Activated CD4-positive, alpha-beta memory T cell treated with anti-CD3 and anti-CD28 coated beads for 36 hours (primary cell): ENCODE results near the gene G2E3. TPM values are rescaled to one million over a fixed set of nuclear protein-coding genes. Genes with fewer than 3 reads are reported as not detected.
"Not testable (repeated sequence)": the region's sequence is repeated elsewhere in the genome, so short reads cannot be mapped to it uniquely, and the experiment has no call there.

ENCODE experiments used
- CTCF ChIA-PET: fragments of 350-600 bp; sonication (Branson Sonifier 250); formaldehyde crosslinking; loops from one replicate; lab custom pipeline; 2021; ENCODE audit warnings: antibody characterized with exemption, inconsistent platforms; lab: Charles Lee
- POLR2A ChIA-PET: fragments of 350-600 bp; sonication (Branson Sonifier 250); formaldehyde crosslinking; loops from one replicate; lab custom pipeline; 2021; ENCODE audit warnings: antibody characterized with exemption; lab: Charles Lee
- DNase-seq: peaks from one replicate; pipeline ENCODE4 v3.0.0-alpha.2; 2020
- H3K27ac Mint-ChIP-seq: one replicate; pipeline ENCODE4 v1.8.0; 2021; ENCODE audit warnings: mixed read lengths
- H3K27me3 Mint-ChIP-seq: one replicate; pipeline ENCODE4 v1.8.0; 2021; ENCODE audit warnings: mixed read lengths
- H3K36me3 Mint-ChIP-seq: one replicate; pipeline ENCODE4 v1.8.0; 2021; ENCODE audit warnings: mixed read lengths
- H3K4me1 Mint-ChIP-seq: one replicate; pipeline ENCODE4 v1.8.0; 2021; ENCODE audit warnings: low read depth, mixed read lengths
- H3K4me3 Mint-ChIP-seq: one replicate; pipeline ENCODE4 v1.8.0; 2021; ENCODE audit warnings: mild to moderate bottlenecking, mixed read lengths
- H3K9me3 Mint-ChIP-seq: one replicate; pipeline ENCODE4 v1.8.0; 2021; ENCODE audit warnings: mixed read lengths
- intact Hi-C: fragments of 100-400 bp; cut with micrococcal nuclease; formaldehyde crosslinking; loops from one replicate; pipeline ENCODE4 v1.15.1; 2023
- total RNA-seq, 2 experiments: library from RNA; stranded (reverse); gene quantifications; one replicate each; pipeline ENCODE4 v1.2.3, GENCODE V29; 2021

The G2E3 gene
- total RNA-seq, 2 experiments from 2014 or later = 25.3 to 31.2 TPM

DNA sequence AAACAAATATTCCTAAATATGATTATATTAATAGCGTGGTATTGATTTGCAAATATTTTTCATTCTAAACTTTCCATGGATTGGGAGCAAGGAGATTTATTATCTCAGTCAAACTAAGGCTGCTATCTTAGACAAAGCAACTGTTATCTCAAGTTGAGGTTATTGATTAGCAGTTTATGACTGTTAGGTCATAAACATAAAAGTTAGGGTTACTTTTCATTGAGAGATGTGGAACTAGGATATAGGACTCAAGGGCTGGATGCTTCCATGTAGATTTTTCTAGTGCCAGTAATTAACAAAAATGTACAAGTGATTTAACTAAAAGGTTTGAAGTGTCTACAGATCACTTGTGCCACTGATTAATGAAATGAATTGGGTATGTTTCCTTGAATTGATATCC, 82.2 kb downstream of the G2E3 start:
- H3K27ac Mint-ChIP-seq = no peak overlapping the region
- intact Hi-C loops = no loop called here
- H3K27me3 Mint-ChIP-seq = no peaks in the 10 kb centered on the region
- H3K4me1 Mint-ChIP-seq = no peaks in the 10 kb centered on the region
- peaks cover 7% of the 10 kb centered on the region for H3K9me3 Mint-ChIP-seq
- POLR2A ChIA-PET = no interaction called here
- H3K4me3 Mint-ChIP-seq = no peak overlapping the region
- DNase-seq = no peak
- CTCF ChIA-PET = no interaction called here
- H3K36me3 Mint-ChIP-seq = peaks cover 45% of the 10 kb centered on the region

DNA sequence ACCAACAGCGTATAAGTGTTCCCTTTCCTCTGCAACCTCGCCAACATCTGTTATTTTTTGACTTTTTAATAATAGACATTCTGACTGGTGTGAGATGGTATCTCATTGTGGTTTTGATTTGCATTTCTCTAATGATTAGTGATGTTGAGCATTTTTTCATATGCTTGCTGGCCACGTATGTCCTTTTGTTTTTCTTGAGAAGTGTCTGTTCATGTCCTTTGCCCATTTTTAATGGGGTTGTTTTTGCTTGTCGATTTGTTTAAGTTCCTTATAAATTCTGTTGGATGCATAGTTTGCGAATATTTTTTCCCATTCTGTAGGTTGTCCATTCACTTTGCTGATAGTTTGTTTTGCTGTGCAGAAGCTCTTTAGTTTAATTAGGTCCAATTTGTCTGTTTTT, 85.5 kb downstream of the G2E3 start:
- H3K36me3 Mint-ChIP-seq = peaks cover 41% of the 10 kb centered on the region
- POLR2A ChIA-PET, H3K4me1 Mint-ChIP-seq, H3K4me3 Mint-ChIP-seq, H3K27me3 Mint-ChIP-seq, H3K9me3 Mint-ChIP-seq, H3K27ac Mint-ChIP-seq, intact Hi-C loops, DNase-seq: not testable (repeated sequence)
- CTCF ChIA-PET = interaction anchor here (1.7 kb wide), 1 partner anchor 12 kb away, joined by 4 read pairs; no protein-coding TSS in a partner anchor

DNA sequence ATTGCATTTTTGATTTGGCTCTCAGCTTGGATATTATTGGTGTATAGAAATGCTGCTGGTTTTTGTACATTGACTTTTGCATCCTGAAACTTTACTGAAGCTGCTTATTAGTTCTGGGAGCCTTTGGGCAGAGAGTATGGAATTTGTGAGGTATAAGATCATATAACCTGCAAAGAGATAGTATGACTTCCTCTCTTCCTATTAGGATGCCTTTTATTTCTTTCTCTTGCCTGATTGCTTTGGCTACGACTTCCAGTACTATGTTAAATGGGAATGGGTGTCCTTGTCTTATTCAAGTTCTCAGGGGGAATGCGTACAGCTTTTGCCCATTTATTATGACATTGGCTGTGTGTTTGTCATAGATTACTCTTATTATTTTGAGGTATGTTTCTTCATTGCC, 86.6 kb downstream of the G2E3 start:
- H3K9me3 Mint-ChIP-seq = peaks cover 7% of the 10 kb centered on the region
- no peak overlapping the region for H3K27ac Mint-ChIP-seq
- intact Hi-C loops = no loop called here
- no peak for DNase-seq
- no peaks in the 10 kb centered on the region for H3K4me1 Mint-ChIP-seq
- CTCF ChIA-PET = interaction anchor here (1.2 to 1.7 kb wide), 2 partner anchors 10 to 11 kb away, joined by 3 to 4 read pairs; no protein-coding TSS in a partner anchor
- POLR2A ChIA-PET = no interaction called here
- H3K36me3 Mint-ChIP-seq = peaks cover 40% of the 10 kb centered on the region
- H3K4me3 Mint-ChIP-seq = no peak overlapping the region
- no peaks in the 10 kb centered on the region for H3K27me3 Mint-ChIP-seq

DNA sequence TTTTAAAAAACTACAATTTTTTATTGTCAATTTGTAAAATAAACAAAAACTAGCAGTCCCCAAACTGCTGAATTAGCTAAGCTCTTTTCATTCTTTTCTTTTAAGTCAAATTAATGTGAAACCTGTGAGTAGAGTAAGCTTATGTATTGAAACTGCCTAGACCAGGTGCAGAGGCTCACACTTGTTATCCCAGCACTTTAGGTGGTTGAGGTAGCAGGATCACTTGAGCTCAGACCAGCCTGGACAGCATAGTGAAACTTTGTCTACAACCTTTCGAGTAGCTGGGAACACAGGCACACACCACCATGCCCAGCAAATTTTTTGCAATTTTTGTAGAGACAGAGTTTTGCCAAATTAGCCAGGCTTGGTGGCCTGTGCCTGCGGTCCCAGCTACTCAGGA, 89.5 kb downstream of the G2E3 start:
- POLR2A ChIA-PET = no interaction called here
- Mint-ChIP-seq H3K27me3 (no peaks in the 10 kb centered on the region), H3K4me3 (no peak overlapping the region), H3K4me1 (no peaks in the 10 kb centered on the region), H3K9me3 (peaks cover 7% of the 10 kb centered on the region), H3K27ac (no peak overlapping the region), H3K36me3 (peaks cover 49% of the 10 kb centered on the region)
- no peak for DNase-seq
- intact Hi-C loops = no loop called here
- CTCF ChIA-PET = no interaction called here

DNA sequence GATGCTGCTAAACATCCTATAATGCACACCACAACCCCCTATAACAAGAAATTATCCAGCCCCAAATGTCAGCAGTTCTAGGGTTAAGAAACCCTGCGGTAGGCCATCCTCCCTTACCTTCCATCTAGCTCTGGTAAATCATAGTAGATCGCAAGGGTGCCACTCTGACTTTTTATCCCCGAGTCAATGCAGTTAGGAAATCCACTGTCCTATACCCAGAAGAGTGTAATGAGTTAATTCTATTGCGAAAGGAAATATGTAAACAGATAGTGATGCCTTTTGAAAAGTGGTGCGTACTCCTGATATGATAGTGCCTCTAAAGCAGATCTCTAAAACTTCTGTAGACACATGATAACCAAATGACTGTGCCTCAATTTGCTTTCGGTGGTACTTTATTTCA, 93.0 kb downstream of the G2E3 start:
- Mint-ChIP-seq H3K4me3 (no peak overlapping the region), H3K4me1 (no peaks in the 10 kb centered on the region), H3K36me3 (peaks cover 25% of the 10 kb centered on the region), H3K27ac (no peak overlapping the region), H3K9me3 (no peaks in the 10 kb centered on the region), H3K27me3 (no peaks in the 10 kb centered on the region)
- ChIA-PET POLR2A (no interaction called here), CTCF (no interaction called here)
- no peak for DNase-seq
- intact Hi-C loops = loop anchor here (10.0 kb wide), 1 partner anchor 223 kb away; the partner anchor contains the start of gene COCH

DNA sequence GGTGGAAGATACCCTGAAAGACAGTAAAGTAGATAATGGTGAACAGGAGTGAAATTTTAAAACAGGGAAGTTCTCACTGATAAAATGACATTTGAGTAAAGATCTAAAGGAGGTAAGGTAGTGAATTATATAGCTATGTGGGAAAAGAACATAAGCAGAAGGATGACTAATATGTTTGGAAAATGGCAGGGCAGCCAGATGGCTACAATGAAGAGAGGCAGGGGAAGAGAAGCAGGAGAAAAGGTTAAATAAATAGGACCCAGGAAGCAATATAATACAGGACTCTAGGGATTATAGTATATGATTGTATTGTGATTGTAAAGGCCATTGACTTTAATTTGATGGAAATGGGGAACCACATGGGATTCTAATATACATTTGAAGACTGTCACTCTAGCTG, 96.2 kb downstream of the G2E3 start:
- no peak for DNase-seq
- intact Hi-C loops = loop anchor here (5.0 to 10.0 kb wide), 2 partner anchors 220 to 702 kb away; partner anchors contain the start of gene COCH
- H3K4me3 Mint-ChIP-seq = no peak overlapping the region
- no peaks in the 10 kb centered on the region for H3K4me1 Mint-ChIP-seq
- peaks cover 22% of the 10 kb centered on the region for H3K36me3 Mint-ChIP-seq
- ChIA-PET CTCF (interaction anchor here (0.7 kb wide), 1 partner anchor 10 kb away, joined by 3 read pairs; no protein-coding TSS in a partner anchor), POLR2A (no interaction called here)
- H3K27me3 Mint-ChIP-seq = no peaks in the 10 kb centered on the region
- H3K9me3 Mint-ChIP-seq = no peaks in the 10 kb centered on the region
- no peak overlapping the region for H3K27ac Mint-ChIP-seq

DNA sequence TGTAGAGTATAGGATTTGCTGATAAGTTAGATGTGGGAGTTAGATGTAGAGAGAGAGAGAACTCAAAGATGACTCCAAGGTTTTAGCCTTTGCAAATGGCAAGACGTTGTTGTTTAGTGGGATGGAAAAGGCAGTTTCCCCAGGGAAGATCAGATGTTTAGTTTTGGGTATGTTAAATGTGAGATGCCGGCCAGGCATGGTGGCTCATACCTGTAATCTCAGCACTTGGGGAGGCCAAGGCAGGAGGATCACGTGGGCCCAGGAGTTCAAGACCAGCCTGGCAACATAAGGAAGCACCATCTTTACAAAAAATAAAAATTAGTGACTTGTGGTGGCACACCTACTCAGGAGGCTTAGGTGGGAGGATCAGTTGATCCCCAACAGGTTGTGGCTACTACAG, 96.7 kb downstream of the G2E3 start:
- no peaks in the 10 kb centered on the region for H3K4me1 Mint-ChIP-seq
- peaks cover 23% of the 10 kb centered on the region for H3K36me3 Mint-ChIP-seq
- no peaks in the 10 kb centered on the region for H3K9me3 Mint-ChIP-seq
- H3K4me3 Mint-ChIP-seq = no peak overlapping the region
- ChIA-PET POLR2A (no interaction called here), CTCF (interaction anchor here (0.7 kb wide), 1 partner anchor 10 kb away, joined by 3 read pairs; no protein-coding TSS in a partner anchor)
- no peaks in the 10 kb centered on the region for H3K27me3 Mint-ChIP-seq
- H3K27ac Mint-ChIP-seq = no peak overlapping the region
- intact Hi-C loops = loop anchor here (2.0 to 10.0 kb wide), 3 partner anchors 219 to 702 kb away; partner anchors contain the start of gene COCH
- DNase-seq = no peak

DNA sequence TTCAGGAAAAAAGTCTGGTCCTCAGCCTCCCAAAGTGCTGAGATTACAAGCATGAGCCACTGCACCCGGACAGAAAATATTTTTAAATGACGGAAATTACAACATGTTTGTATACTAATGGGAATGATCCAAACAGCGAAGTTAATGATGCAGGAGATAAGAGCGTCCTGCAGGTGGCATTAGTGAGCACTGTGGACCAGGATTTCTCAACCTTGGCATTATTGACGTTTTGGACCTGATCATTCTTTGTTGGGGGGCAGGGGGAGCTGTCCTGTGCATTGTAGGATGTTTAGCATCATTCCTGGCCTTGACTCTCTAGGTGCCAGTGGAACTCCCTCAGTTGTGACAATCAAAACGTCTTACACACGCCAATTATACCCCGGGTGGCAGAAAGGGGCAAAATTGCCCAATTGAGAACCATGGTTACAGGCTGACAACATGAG, 97.3 kb downstream of the G2E3 start:
- no peaks in the 10 kb centered on the region for H3K4me1 Mint-ChIP-seq
- intact Hi-C loops = loop anchor here (2.0 to 10.0 kb wide), 3 partner anchors 219 to 701 kb away; partner anchors contain the start of gene COCH
- H3K36me3 Mint-ChIP-seq = peaks cover 27% of the 10 kb centered on the region
- CTCF ChIA-PET = interaction anchor here (0.6 to 1.0 kb wide), 6 partner anchors 11 to 259 kb away, joined by 3 to 4 read pairs (median 3); no protein-coding TSS in a partner anchor
- H3K27ac Mint-ChIP-seq = no peak overlapping the region
- POLR2A ChIA-PET = no interaction called here
- no peaks in the 10 kb centered on the region for H3K27me3 Mint-ChIP-seq
- DNase-seq = peak; percentile 26
- H3K4me3 Mint-ChIP-seq = no peak overlapping the region
- no peaks in the 10 kb centered on the region for H3K9me3 Mint-ChIP-seq

DNA sequence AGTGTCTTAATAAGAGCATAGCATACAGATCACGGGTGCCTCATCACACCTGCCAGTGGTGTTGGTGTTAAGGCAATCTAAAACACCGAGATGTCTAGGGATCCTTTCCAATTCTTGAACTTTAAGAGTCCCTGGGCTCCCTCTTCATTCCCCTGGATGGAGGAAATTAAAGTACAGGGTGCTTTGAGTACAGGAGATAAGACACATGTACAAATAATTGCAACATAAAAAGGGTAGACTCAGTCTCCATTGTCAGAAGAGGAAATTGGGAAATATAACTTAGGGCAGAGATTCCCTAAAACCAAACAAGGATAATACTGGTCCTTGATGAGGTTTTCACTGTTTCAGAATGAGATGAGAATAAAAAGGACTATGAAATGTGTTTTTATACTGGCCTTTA, 98.1 kb downstream of the G2E3 start:
- no peaks in the 10 kb centered on the region for H3K27me3 Mint-ChIP-seq
- intact Hi-C loops = loop anchor here (2.0 to 10.0 kb wide), 3 partner anchors 218 to 700 kb away; partner anchors contain the start of gene COCH
- H3K4me1 Mint-ChIP-seq = no peaks in the 10 kb centered on the region
- no peak for DNase-seq
- no peak overlapping the region for H3K4me3 Mint-ChIP-seq
- ChIA-PET CTCF (interaction anchor here (0.5 to 1.0 kb wide), 6 partner anchors 25 to 410 kb away, joined by 3 to 4 read pairs (median 3); no protein-coding TSS in a partner anchor), POLR2A (no interaction called here)
- H3K9me3 Mint-ChIP-seq = no peaks in the 10 kb centered on the region
- H3K27ac Mint-ChIP-seq = no peak overlapping the region
- peaks cover 19% of the 10 kb centered on the region for H3K36me3 Mint-ChIP-seq

DNA sequence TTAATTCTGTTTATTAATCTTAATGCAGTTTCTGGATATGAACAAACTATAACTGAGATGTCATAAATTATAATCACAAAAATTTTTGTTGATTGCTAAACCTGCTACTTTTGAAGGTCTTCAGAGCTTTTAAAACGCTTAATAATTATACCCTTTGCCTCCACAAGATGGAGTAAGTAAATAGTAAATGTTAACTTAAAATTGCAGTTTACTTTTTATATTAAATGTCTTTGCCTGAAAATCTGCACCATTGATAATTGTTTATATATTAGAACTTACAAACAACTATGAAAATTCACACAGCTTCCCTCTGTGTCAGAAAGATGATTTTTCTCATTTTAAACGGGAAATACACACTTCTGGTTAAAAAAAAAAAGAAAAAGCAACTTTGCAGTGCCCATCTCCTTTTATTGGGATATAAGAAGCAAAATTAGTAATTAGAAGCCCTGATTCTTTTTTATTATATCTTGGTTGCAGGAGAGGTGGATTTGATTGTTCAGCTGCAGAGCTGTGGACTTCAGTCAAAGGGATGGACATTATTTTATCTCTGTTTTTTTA, 98.7 kb downstream of the G2E3 start:
- CTCF ChIA-PET = interaction anchor here (0.5 kb wide), 1 partner anchor 410 kb away, joined by 3 read pairs; no protein-coding TSS in a partner anchor
- no peak overlapping the region for H3K27ac Mint-ChIP-seq
- intact Hi-C loops = loop anchor here (2.0 to 10.0 kb wide), 3 partner anchors 217 to 700 kb away; partner anchors contain the start of gene COCH
- POLR2A ChIA-PET = no interaction called here
- DNase-seq = no peak
- peaks cover 22% of the 10 kb centered on the region for H3K36me3 Mint-ChIP-seq
- H3K9me3 Mint-ChIP-seq = no peaks in the 10 kb centered on the region
- H3K27me3 Mint-ChIP-seq = no peaks in the 10 kb centered on the region
- H3K4me3 Mint-ChIP-seq = no peak overlapping the region
- H3K4me1 Mint-ChIP-seq = no peaks in the 10 kb centered on the region

DNA sequence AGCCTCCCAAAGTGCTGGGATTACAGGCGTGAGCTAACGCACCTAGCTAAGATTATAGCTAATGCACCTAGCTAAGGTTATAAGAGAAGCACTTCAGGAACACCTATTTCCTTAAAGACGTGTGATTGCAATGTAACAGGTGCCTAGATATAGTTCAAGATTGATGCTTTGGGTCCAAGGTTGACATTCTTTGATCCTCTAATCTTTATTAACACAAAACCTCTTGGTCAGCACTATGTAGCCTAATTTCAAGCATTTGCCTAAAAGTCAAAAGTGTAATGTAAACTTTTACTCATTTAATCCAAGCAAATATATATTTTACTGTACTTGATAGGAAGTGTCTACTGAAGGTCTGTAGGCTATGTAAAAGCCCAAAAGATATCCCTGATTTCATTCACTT, 99.7 kb downstream of the G2E3 start:
- Mint-ChIP-seq H3K36me3 (peaks cover 24% of the 10 kb centered on the region), H3K4me1 (no peaks in the 10 kb centered on the region), H3K27ac (no peak overlapping the region), H3K27me3 (no peaks in the 10 kb centered on the region), H3K9me3 (no peaks in the 10 kb centered on the region), H3K4me3 (no peak overlapping the region)
- POLR2A ChIA-PET = no interaction called here
- intact Hi-C loops = loop anchor here (5.0 to 10.0 kb wide), 2 partner anchors 216 to 699 kb away; partner anchors contain the start of gene COCH
- DNase-seq = no peak
- CTCF ChIA-PET = no interaction called here

DNA sequence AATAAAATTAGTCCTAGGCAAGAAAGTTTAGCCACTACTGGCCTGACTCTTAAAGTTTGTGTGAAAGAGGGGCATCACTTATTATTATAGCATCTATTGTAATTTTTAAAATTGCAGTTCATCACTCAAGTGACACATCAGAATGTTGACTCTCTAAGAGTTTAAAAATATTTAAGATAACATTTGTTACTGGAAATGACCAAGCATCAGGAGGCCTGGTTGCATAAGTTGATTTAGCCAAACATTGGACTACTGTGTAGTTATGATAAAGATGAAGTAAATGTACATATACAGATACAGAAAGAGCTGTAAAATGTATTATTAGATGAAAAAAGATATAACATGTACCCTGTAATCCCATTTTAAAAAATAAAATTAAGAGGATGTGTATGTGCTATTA, 110.6 kb downstream of the G2E3 start:
- Mint-ChIP-seq H3K9me3 (peaks cover 3% of the 10 kb centered on the region), H3K27me3 (no peaks in the 10 kb centered on the region), H3K36me3 (peaks cover 23% of the 10 kb centered on the region), H3K4me3 (no peak overlapping the region), H3K4me1 (peaks cover 5% of the 10 kb centered on the region), H3K27ac (no peak overlapping the region)
- no peak for DNase-seq
- ChIA-PET CTCF (no interaction called here), POLR2A (no interaction called here)
- intact Hi-C loops = no loop called here
